Measurements from ENCODE around the gene CDC42BPG.

GRCh38 chr11:64794526-64794925, 49.9 kb downstream of the CDC42BPG start:
- no peak for TF ChIP-seq EZH2phosphoT487 (IDR thresholded peaks at IDR 0.05; ENCODE audit: low read length)
- no peak for TF ChIP-seq CTCF (IDR thresholded peaks at IDR 0.05; ENCODE audit: low read length)
